ENCODE results near the gene TMEM121. TPM values are rescaled to one million over a fixed set of nuclear protein-coding genes. Genes with fewer than 3 reads are reported as not detected.

Gene TMEM121
- total RNA-seq, 1 experiment from 2014 or later = 33.6 TPM

GRCh38 chr14:105479431-105480158 is 46.8 kb upstream of the TMEM121 start:
- Histone ChIP-seq H3K27ac (ENCODE audit: low read length) (no peak overlapping the region), H3K9ac (ENCODE audit: low read length) (no peak overlapping the region), H2AFZ (ENCODE audit: low read length) (no peak overlapping the region), H3K9me3 (ENCODE audit: low read length) (no peaks in the 10 kb centered on the region), H3F3A (ENCODE audit: low read length, unreplicated experiment) (no peaks in the 10 kb centered on the region), H3K79me2 (ENCODE audit: low read length) (peaks cover 8% of the 10 kb centered on the region), H4K20me1 (ENCODE audit: low read length) (no peaks in the 10 kb centered on the region), H3K9me2 (replicated peaks; ENCODE audit: low read length) (no peaks in the 10 kb centered on the region), H3K4me1 (ENCODE audit: insufficient read depth, low read length) (peaks cover 56% of the 10 kb centered on the region), H3K36me3 (ENCODE audit: low read depth, low read length) (no peaks in the 10 kb centered on the region), H3K4me2 (ENCODE audit: low read length) (no peak overlapping the region), H3K4me3 (ENCODE audit: low read length) (no peak overlapping the region), H3K27me3 (ENCODE audit: low read length) (no peaks in the 10 kb centered on the region)
- ATAC-seq = no peak
- BruUV-seq (replicated peaks) = TSS peak; percentile 27
- POLR2A ChIA-PET (ENCODE audit: unreplicated experiment) = no interaction called here
- intact Hi-C loops (cut with micrococcal nuclease) = no loop called here
- no peak for DNase-seq
- TF ChIP-seq EZH2 (IDR thresholded peaks at IDR 0.05; ENCODE audit: low read length, unreplicated experiment) (no peak), CTCF (conservative IDR thresholded peaks at IDR 0.05; ENCODE audit: low read depth, low read length) (no peak), EZH2phosphoT487 (IDR thresholded peaks at IDR 0.05; ENCODE audit: borderline replicate concordance, low read length) (no peak)
- CTCF ChIA-PET = no interaction called here

- ChIA-PET POLR2A (ENCODE audit: unreplicated experiment) (interaction anchor here (1.0 to 1.8 kb wide), 2 partner anchors 10 to 58 kb away, joined by 3 to 18 read pairs; no protein-coding TSS in a partner anchor), CTCF (interaction anchor here (0.6 to 1.9 kb wide), 5 partner anchors 9 to 88 kb away, joined by 3 to 24 read pairs (median 10); partner anchors contain the start of gene TEDC1)
- no peak for TF ChIP-seq EZH2 (IDR thresholded peaks at IDR 0.05; ENCODE audit: low read length, unreplicated experiment)
- no peak for TF ChIP-seq EZH2phosphoT487 (IDR thresholded peaks at IDR 0.05; ENCODE audit: borderline replicate concordance, low read length)
- TF ChIP-seq CTCF (conservative IDR thresholded peaks at IDR 0.05; ENCODE audit: low read depth, low read length) = no peak
- H4K20me1 ChIP-seq (ENCODE audit: low read length) = no peaks in the 10 kb centered on the region
- DNase-seq = no peak
- intact Hi-C loops (cut with micrococcal nuclease) = no loop called here
- peak overlapping the region; percentile 100 for H3K27ac ChIP-seq (ENCODE audit: low read length)
- H3K27me3 ChIP-seq (ENCODE audit: low read length) = no peaks in the 10 kb centered on the region
- H3K79me2 ChIP-seq (ENCODE audit: low read length) = peaks cover 8% of the 10 kb centered on the region
- H3K4me3 ChIP-seq (ENCODE audit: low read length) = no peak overlapping the region
- H2AFZ ChIP-seq (ENCODE audit: low read length) = no peak overlapping the region
- peak overlapping the region; percentile 99; the same call in 1 of the 2 replicates for H3K4me2 ChIP-seq (ENCODE audit: low read length)
- no peaks in the 10 kb centered on the region for H3K9me2 ChIP-seq (replicated peaks; ENCODE audit: low read length)
- ATAC-seq = no peak
- peaks cover 55% of the 10 kb centered on the region for H3K4me1 ChIP-seq (ENCODE audit: insufficient read depth, low read length)
- no peaks in the 10 kb centered on the region for H3F3A ChIP-seq (ENCODE audit: low read length, unreplicated experiment)
- H3K36me3 ChIP-seq (ENCODE audit: low read depth, low read length) = no peaks in the 10 kb centered on the region
- no peak overlapping the region; the same call in 1 of the 2 replicates for H3K9ac ChIP-seq (ENCODE audit: low read length)
- BruUV-seq (replicated peaks) = no TSS peak
- H3K9me3 ChIP-seq (ENCODE audit: low read length) = no peaks in the 10 kb centered on the region
These were observed 46.1 kb upstream of the TMEM121 start for GRCh38 chr14:105480199-105480746.

All from PC-3 (cell line).